Measurements from ENCODE around the gene LRRC37A. TPM values are rescaled to one million over a fixed set of nuclear protein-coding genes. Genes with fewer than 3 reads are reported as not detected.

Gene LRRC37A
- total RNA-seq, 1 experiment from 2014 or later: 0.83 TPM

Other genes with a start within 250 kb of the LRRC37A start
- gene KANSL1, start 101.7 kb upstream of the LRRC37A start, total RNA-seq (2021): 66.4 to 72.7 TPM (median 68.5 TPM) in 3 replicates
- 24.0 to 29.5 TPM (median 28.3 TPM) in 3 replicates for gene ARL17B, start 66.6 kb downstream of the LRRC37A start, total RNA-seq (2021)
- gene LRRC37A2, start 217.3 kb downstream of the LRRC37A start, total RNA-seq (2021): 4.3 to 4.9 TPM (median 4.6 TPM) in 3 replicates

Data from WTC11 (cell line).